SK-N-SH (cell line): ENCODE results near the gene DOK7.

Experiments
- CHD2 ChIP-seq: fragments of 150-350 bp; IDR thresholded peaks from 2 replicates; pipeline ENCODE4 v1.6.1; 2018; ENCODE audit warnings: low read length; ENCODE audit not compliant: partially characterized antibody
- FOXJ3 ChIP-seq: sonication (generic); formaldehyde crosslinking; IDR thresholded peaks from 2 replicates; pipeline ENCODE4 v1.5.1; 2020; ENCODE audit warnings: mild to moderate bottlenecking, missing genetic modification reagents
- FOXM1 ChIP-seq: IDR thresholded peaks from 2 replicates; pipeline ENCODE4 v1.4.0; 2012; ENCODE audit warnings: low read depth, mild to moderate bottlenecking
- GABPA ChIP-seq: IDR thresholded peaks from 2 replicates; pipeline ENCODE4 v1.4.0; 2012; ENCODE audit warnings: low read depth, mild to moderate bottlenecking
- MXI1 ChIP-seq: IDR thresholded peaks from 2 replicates; pipeline ENCODE4 v1.6.1; 2012; ENCODE audit warnings: mild to moderate bottlenecking, low read depth, low read length, improper control_type of control experiment
- NRF1 ChIP-seq: IDR thresholded peaks from 2 replicates; pipeline ENCODE4 v1.6.1; 2012; ENCODE audit warnings: low read depth, mild to moderate bottlenecking, low read length
- POLR2AphosphoS5 ChIP-seq: IDR thresholded peaks from 2 replicates; pipeline ENCODE4 v1.6.1; 2012; ENCODE audit warnings: low read depth, low read length
- RAD21 ChIP-seq: IDR thresholded peaks from 2 replicates; pipeline ENCODE4 v1.6.1; 2012; ENCODE audit warnings: mild to moderate bottlenecking, low read length
- RCOR1 ChIP-seq: fragments of 150-350 bp; IDR thresholded peaks from 2 replicates; pipeline ENCODE4 v1.6.1; 2017; ENCODE audit warnings: antibody characterized with exemption, low read length
- TAF1 ChIP-seq: IDR thresholded peaks from 2 replicates; pipeline ENCODE4 v1.6.1; 2012; ENCODE audit warnings: low read depth, mild to moderate bottlenecking, low read length, moderate library complexity, borderline replicate concordance
- TF ChIP-seq, protein P1 (sequence below): IDR thresholded peaks from 2 replicates; pipeline ENCODE4 v1.4.0; 2012; ENCODE audit warnings: low read depth, borderline replicate concordance
- TF ChIP-seq, protein P2 (sequence below): IDR thresholded peaks from 2 replicates; pipeline ENCODE4 v1.4.0; 2012; ENCODE audit warnings: low read depth, borderline replicate concordance
- TF ChIP-seq, protein P3 (sequence below): fragments of 200-600 bp; sonication (generic); IDR thresholded peaks from 2 replicates; pipeline ENCODE4 v1.6.1; 2017; ENCODE audit warnings: antibody characterized with exemption, mild to moderate bottlenecking, moderate library complexity
- TF ChIP-seq, protein P4 (sequence below): IDR thresholded peaks from 2 replicates; pipeline ENCODE4; 2012

DNA sequence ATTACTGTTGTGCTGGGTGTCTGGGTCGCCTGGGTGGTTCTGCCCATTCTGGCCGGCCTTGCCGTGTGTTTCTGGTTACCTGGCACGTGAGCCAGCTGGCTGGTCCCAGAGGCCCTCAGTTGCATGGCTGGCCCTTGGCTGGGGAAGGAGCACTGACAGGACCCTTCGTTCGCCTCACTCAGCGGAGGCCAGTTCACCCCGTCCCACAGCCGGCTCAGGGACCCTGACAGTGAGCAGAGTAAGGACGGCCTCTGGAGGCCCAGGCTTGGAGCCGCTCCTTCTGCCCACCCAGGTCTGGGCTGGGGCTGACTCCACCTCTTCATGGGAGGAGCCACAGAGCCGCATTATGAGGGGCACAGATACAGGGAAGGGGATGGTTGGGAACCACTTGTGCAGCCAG is 41.6 kb upstream of the DOK7 start:
- no peak for TF ChIP-seq RAD21
- TF ChIP-seq, protein P1, sequence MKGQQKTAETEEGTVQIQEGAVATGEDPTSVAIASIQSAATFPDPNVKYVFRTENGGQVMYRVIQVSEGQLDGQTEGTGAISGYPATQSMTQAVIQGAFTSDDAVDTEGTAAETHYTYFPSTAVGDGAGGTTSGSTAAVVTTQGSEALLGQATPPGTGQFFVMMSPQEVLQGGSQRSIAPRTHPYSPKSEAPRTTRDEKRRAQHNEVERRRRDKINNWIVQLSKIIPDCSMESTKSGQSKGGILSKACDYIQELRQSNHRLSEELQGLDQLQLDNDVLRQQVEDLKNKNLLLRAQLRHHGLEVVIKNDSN: no peak
- TF ChIP-seq, protein P2, sequence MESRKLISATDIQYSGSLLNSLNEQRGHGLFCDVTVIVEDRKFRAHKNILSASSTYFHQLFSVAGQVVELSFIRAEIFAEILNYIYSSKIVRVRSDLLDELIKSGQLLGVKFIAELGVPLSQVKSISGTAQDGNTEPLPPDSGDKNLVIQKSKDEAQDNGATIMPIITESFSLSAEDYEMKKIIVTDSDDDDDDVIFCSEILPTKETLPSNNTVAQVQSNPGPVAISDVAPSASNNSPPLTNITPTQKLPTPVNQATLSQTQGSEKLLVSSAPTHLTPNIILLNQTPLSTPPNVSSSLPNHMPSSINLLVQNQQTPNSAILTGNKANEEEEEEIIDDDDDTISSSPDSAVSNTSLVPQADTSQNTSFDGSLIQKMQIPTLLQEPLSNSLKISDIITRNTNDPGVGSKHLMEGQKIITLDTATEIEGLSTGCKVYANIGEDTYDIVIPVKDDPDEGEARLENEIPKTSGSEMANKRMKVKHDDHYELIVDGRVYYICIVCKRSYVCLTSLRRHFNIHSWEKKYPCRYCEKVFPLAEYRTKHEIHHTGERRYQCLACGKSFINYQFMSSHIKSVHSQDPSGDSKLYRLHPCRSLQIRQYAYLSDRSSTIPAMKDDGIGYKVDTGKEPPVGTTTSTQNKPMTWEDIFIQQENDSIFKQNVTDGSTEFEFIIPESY: no peak
- TF ChIP-seq, protein P3, sequence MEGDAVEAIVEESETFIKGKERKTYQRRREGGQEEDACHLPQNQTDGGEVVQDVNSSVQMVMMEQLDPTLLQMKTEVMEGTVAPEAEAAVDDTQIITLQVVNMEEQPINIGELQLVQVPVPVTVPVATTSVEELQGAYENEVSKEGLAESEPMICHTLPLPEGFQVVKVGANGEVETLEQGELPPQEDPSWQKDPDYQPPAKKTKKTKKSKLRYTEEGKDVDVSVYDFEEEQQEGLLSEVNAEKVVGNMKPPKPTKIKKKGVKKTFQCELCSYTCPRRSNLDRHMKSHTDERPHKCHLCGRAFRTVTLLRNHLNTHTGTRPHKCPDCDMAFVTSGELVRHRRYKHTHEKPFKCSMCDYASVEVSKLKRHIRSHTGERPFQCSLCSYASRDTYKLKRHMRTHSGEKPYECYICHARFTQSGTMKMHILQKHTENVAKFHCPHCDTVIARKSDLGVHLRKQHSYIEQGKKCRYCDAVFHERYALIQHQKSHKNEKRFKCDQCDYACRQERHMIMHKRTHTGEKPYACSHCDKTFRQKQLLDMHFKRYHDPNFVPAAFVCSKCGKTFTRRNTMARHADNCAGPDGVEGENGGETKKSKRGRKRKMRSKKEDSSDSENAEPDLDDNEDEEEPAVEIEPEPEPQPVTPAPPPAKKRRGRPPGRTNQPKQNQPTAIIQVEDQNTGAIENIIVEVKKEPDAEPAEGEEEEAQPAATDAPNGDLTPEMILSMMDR: no peak
- TF ChIP-seq RCOR1: no peak
- no peak for TF ChIP-seq GABPA
- no peak for TF ChIP-seq FOXJ3 (CRISPR knock-in tag)
- no peak for TF ChIP-seq NRF1
- TF ChIP-seq FOXM1: no peak
- TF ChIP-seq POLR2AphosphoS5: no peak
- no peak for TF ChIP-seq TAF1
- TF ChIP-seq CHD2: no peak
- TF ChIP-seq, protein P4, sequence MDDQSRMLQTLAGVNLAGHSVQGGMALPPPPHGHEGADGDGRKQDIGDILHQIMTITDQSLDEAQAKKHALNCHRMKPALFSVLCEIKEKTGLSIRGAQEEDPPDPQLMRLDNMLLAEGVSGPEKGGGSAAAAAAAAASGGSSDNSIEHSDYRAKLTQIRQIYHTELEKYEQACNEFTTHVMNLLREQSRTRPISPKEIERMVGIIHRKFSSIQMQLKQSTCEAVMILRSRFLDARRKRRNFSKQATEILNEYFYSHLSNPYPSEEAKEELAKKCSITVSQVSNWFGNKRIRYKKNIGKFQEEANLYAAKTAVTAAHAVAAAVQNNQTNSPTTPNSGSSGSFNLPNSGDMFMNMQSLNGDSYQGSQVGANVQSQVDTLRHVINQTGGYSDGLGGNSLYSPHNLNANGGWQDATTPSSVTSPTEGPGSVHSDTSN: no peak
- TF ChIP-seq MXI1: no peak
